PC-3 (cell line): ENCODE results near the gene C1orf52. TPM values are rescaled to one million over a fixed set of nuclear protein-coding genes. Genes with fewer than 3 reads are reported as not detected.

Experiments
- ATAC-seq: fragments of 200-7000 bp; cut with Tn5 transposase; 2 replicates; pipeline ENCODE4 v1.9.1; 2020; ENCODE audit warnings: mild to moderate bottlenecking, moderate library complexity
- BruUV-seq: library from RNA; stranded (reverse); fragments of 400-500 nt; replicated peaks from 2 replicates; lab custom pipeline; 2021; lab: Mats Ljungman, UMichigan
- CTCF ChIA-PET: fragments of 300-600 bp; sonication (Branson Sonifier 250); formaldehyde crosslinking; loops from one replicate; lab custom pipeline; 2022; ENCODE audit warnings: antibody characterized with exemption; lab: Charles Lee
- POLR2A ChIA-PET: fragments of 300-600 bp; sonication (Branson Sonifier 250); formaldehyde crosslinking; loops from one replicate; lab custom pipeline; 2022; ENCODE audit warnings: antibody characterized with exemption; ENCODE audit not compliant: unreplicated experiment; lab: Charles Lee
- DNase-seq: peaks from one replicate; pipeline ENCODE4 v3.0.0-alpha.2; 2015
- H2AFZ ChIP-seq: fragments of 300-600 bp; sonication (generic); 2 replicates; pipeline ENCODE4 v1.6.0; 2016; ENCODE audit warnings: antibody characterized with exemption, low read length
- H3F3A ChIP-seq: fragments of 300-600 bp; sonication (generic); one replicate; pipeline ENCODE4 v1.6.0; 2017; ENCODE audit warnings: antibody characterized with exemption, low read length, control low read depth, mild to moderate bottlenecking; ENCODE audit not compliant: unreplicated experiment
- H3K27ac ChIP-seq: fragments of 300-600 bp; sonication (generic); 2 replicates; pipeline ENCODE4 v1.5.1; 2016; ENCODE audit warnings: mild to moderate bottlenecking, low read length
- H3K27me3 ChIP-seq: fragments of 300-600 bp; sonication (generic); 2 replicates; pipeline ENCODE4 v1.6.1; 2016; ENCODE audit warnings: low read length, mixed read lengths
- H3K36me3 ChIP-seq: fragments of 300-600 bp; sonication (generic); 2 replicates; pipeline ENCODE4 v1.6.1; 2016; ENCODE audit warnings: low read depth, mixed run types, low read length, mixed read lengths
- H3K4me1 ChIP-seq: fragments of 300-600 bp; sonication (generic); 2 replicates; pipeline ENCODE4 v1.5.1; 2016; ENCODE audit warnings: low read length; ENCODE audit not compliant: insufficient read depth
- H3K4me2 ChIP-seq: fragments of 300-600 bp; sonication (generic); 2 replicates; pipeline ENCODE4 v1.6.0; 2016; ENCODE audit warnings: low read length
- H3K4me3 ChIP-seq: fragments of 300-600 bp; sonication (generic); 2 replicates; pipeline ENCODE4 v1.5.1; 2016; ENCODE audit warnings: mild to moderate bottlenecking, low read length, mixed read lengths
- H3K79me2 ChIP-seq: fragments of 300-600 bp; sonication (generic); 2 replicates; pipeline ENCODE4 v1.6.1; 2017; ENCODE audit warnings: low read length, mixed read lengths
- H3K9ac ChIP-seq: fragments of 300-600 bp; sonication (generic); 2 replicates; pipeline ENCODE4 v1.6.0; 2016; ENCODE audit warnings: mild to moderate bottlenecking, low read length
- H3K9me2 ChIP-seq: fragments of 300-600 bp; sonication (generic); replicated peaks from 2 replicates; pipeline ENCODE4 v1.6.1; 2016; ENCODE audit warnings: mixed run types, low read length, mixed read lengths
- H3K9me3 ChIP-seq: fragments of 300-600 bp; sonication (generic); 2 replicates; pipeline ENCODE4 v1.6.1; 2016; ENCODE audit warnings: low read length, mixed read lengths
- H4K20me1 ChIP-seq: fragments of 300-600 bp; sonication (generic); 2 replicates; pipeline ENCODE4 v1.6.1; 2016; ENCODE audit warnings: low read length, mixed read lengths
- EZH2 ChIP-seq: fragments of 300-600 bp; sonication (generic); IDR thresholded peaks from one replicate; pipeline ENCODE4 v1.6.1; 2017; ENCODE audit warnings: antibody characterized with exemption, mild to moderate bottlenecking, low read length; ENCODE audit not compliant: unreplicated experiment
- EZH2phosphoT487 ChIP-seq: fragments of 300-600 bp; sonication (generic); IDR thresholded peaks from 2 replicates; pipeline ENCODE4 v1.6.1; 2018; ENCODE audit warnings: mild to moderate bottlenecking, antibody characterized with exemption, low read length, borderline replicate concordance
- intact Hi-C: fragments of 100-400 bp; cut with micrococcal nuclease; formaldehyde crosslinking; loops from 2 replicates; pipeline ENCODE4 v1.9.0; 2023
- total RNA-seq: library from RNA; depleted of rRNA; stranded (reverse); fragments of >200 nt; gene quantifications from 2 replicates; pipeline ENCODE4 v1.2.3, GENCODE V29; 2014
- TF ChIP-seq, protein P1 (sequence below): fragments of 300-600 bp; sonication (generic); conservative IDR thresholded peaks from 2 replicates; pipeline ENCODE4 v1.5.1; 2017; ENCODE audit warnings: antibody characterized with exemption, low read depth, mild to moderate bottlenecking, low read length

The C1orf52 gene
- total RNA-seq, 1 experiment from 2014 or later, result 59.9 TPM

DNA sequence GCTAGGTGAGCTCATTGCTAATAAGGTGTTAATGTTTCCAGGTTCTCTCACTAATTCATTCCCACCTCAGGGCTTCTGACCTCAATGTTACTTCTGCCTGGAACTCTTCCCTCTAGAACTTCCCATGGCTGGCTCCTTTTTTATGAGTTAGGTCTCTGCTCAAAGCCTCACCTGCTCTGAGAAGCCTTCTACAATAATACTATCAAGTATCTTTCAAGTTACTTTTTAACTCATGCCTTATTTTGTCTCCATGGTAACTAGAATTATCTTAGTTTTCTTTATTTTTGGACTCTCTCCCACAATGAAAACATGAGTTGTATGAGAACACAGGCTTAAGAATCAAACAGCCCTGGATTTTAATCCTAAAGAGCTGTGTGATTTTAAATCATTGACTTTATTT lies 3.5 kb upstream of the C1orf52 start:
- Histone ChIP-seq H3K9me3 (no peaks in the 10 kb centered on the region), H3K9me2 (no peaks in the 10 kb centered on the region), H2AFZ (no peak overlapping the region), H3K4me1 (peaks cover 16% of the 10 kb centered on the region), H3K4me3 (no peak overlapping the region), H3K27ac (no peak overlapping the region), H3K36me3 (peaks cover 43% of the 10 kb centered on the region), H3K27me3 (no peaks in the 10 kb centered on the region), H3F3A (peaks cover 4% of the 10 kb centered on the region), H3K9ac (no peak overlapping the region), H3K4me2 (no peak overlapping the region), H4K20me1 (peaks cover 10% of the 10 kb centered on the region), H3K79me2 (peaks cover 32% of the 10 kb centered on the region)
- ChIA-PET POLR2A (no interaction called here), CTCF (no interaction called here)
- ATAC-seq (no peak), DNase-seq (no peak)
- BruUV-seq, result no TSS peak
- intact Hi-C loops, result no loop called here
- TF ChIP-seq, protein P1, sequence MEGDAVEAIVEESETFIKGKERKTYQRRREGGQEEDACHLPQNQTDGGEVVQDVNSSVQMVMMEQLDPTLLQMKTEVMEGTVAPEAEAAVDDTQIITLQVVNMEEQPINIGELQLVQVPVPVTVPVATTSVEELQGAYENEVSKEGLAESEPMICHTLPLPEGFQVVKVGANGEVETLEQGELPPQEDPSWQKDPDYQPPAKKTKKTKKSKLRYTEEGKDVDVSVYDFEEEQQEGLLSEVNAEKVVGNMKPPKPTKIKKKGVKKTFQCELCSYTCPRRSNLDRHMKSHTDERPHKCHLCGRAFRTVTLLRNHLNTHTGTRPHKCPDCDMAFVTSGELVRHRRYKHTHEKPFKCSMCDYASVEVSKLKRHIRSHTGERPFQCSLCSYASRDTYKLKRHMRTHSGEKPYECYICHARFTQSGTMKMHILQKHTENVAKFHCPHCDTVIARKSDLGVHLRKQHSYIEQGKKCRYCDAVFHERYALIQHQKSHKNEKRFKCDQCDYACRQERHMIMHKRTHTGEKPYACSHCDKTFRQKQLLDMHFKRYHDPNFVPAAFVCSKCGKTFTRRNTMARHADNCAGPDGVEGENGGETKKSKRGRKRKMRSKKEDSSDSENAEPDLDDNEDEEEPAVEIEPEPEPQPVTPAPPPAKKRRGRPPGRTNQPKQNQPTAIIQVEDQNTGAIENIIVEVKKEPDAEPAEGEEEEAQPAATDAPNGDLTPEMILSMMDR, result no peak
- TF ChIP-seq EZH2phosphoT487, result no peak
- no peak for TF ChIP-seq EZH2

DNA sequence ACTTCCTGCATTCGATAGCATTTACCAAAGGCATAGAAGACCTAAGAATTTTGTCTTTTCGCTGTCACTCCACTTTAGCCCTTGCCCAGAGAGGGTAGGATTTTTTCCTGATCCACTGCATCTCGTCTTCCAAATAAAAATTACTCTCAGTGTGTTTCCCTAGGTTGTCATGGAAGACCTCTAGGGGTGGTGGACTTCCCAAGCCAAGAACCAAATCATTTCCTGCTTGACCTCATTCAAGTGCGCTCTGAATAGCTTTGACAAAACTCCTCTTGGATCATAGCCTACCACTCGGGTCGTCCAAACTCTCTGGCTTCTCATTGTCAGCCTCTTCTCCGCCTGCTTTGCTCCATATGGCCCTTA lies 431 bp upstream of the C1orf52 start:
- peaks cover 45% of the 10 kb centered on the region for H3K79me2 ChIP-seq
- no TSS peak for BruUV-seq
- CTCF ChIA-PET, result interaction anchor here (0.7 to 2.5 kb wide), 4 partner anchors 17 to 1725 kb away, joined by 3 to 9 read pairs (median 6); partner anchors contain the start of gene BCL10

More for the DNA sequence above, 431 bp upstream of the C1orf52 start:
- intact Hi-C loops, result loop anchor here (1.0 to 5.0 kb wide), 4 partner anchors 39 to 315 kb away; partner anchors contain the start of gene SYDE2
- TF ChIP-seq EZH2phosphoT487, result no peak
- TF ChIP-seq, protein P1, result 0 out of 2 replicates have a peak, but pooled peaks have one; percentile 14
- no peak for TF ChIP-seq EZH2
- peak overlapping the region; percentile 97 for H3K4me3 ChIP-seq
- ATAC-seq (peak; percentile 14), DNase-seq (no peak)
- H3K9ac ChIP-seq, result no peak overlapping the region
- peaks cover 31% of the 10 kb centered on the region for H3K4me1 ChIP-seq
- peaks cover 31% of the 10 kb centered on the region for H3K36me3 ChIP-seq
- peak overlapping the region; percentile 68 for H3K4me2 ChIP-seq
- no peaks in the 10 kb centered on the region for H3K9me3 ChIP-seq
- POLR2A ChIA-PET, result interaction anchor here (0.6 to 1.1 kb wide), 4 partner anchors 16 to 562 kb away, joined by 3 to 6 read pairs (median 3); partner anchors contain the start of gene BCL10
- H3K27me3 ChIP-seq, result no peaks in the 10 kb centered on the region
- peak overlapping the region; percentile 61 for H2AFZ ChIP-seq
- no peaks in the 10 kb centered on the region for H3K9me2 ChIP-seq
- peaks cover 20% of the 10 kb centered on the region for H4K20me1 ChIP-seq
- no peaks in the 10 kb centered on the region for H3F3A ChIP-seq
- peak overlapping the region; percentile 43 for H3K27ac ChIP-seq
